Activated gamma-delta T cell treated with Interleukin-2 at 50 U/mL for 16 hours (primary cell): Measurements from ENCODE around the gene WDTC1.
A peak's percentile ranks its signal among the peaks of the same experiment; 100 is the strongest.

ENCODE experiments used
- DNase-seq: peaks from one replicate; pipeline ENCODE4 v3.0.0-alpha.2; 2020

The WDTC1 gene

GRCh38 chr1:27339213-27339612, 104.8 kb downstream of the WDTC1 start:
- no peak for DNase-seq

GRCh38 chr1:27341525-27342252, 107.3 kb downstream of the WDTC1 start, which contains the start of gene SYTL1:
Gene SYTL1 (plus strand): TSS chr1:27342022. CDS start chr1:27345335, 3,313 bp downstream.
- DNase-seq = peak; percentile 70

- DNase-seq = peak; percentile 34
Measured at GRCh38 chr1:27342391-27342777, 108.0 kb downstream of the WDTC1 start.

GRCh38 chr1:27342778-27343638, 108.6 kb downstream of the WDTC1 start:
- DNase-seq = peak; percentile 86

GRCh38 chr1:27343639-27344025, 109.2 kb downstream of the WDTC1 start:
- no peak for DNase-seq

- no peak for DNase-seq
Measured at GRCh38 chr1:27345272-27345671, 110.8 kb downstream of the WDTC1 start.

- DNase-seq = no peak
Measured at GRCh38 chr1:27346357-27346756, 111.9 kb downstream of the WDTC1 start.

- DNase-seq = no peak
Measured at GRCh38 chr1:27346991-27347624, 112.7 kb downstream of the WDTC1 start.

GRCh38 chr1:27348861-27349783, 114.7 kb downstream of the WDTC1 start:
- DNase-seq = peak; percentile 45

- no peak for DNase-seq
Measured at GRCh38 chr1:27349784-27350662, 115.6 kb downstream of the WDTC1 start.

GRCh38 chr1:27350663-27351540, 116.5 kb downstream of the WDTC1 start:
- no peak for DNase-seq

- no peak for DNase-seq
Measured at GRCh38 chr1:27351541-27352107, 117.2 kb downstream of the WDTC1 start.

- DNase-seq = no peak
Measured at GRCh38 chr1:27353166-27353565, 118.7 kb downstream of the WDTC1 start.

GRCh38 chr1:27353629-27354028, 119.2 kb downstream of the WDTC1 start:
- DNase-seq = no peak

- DNase-seq = no peak
Measured at GRCh38 chr1:27355683-27356082, 121.3 kb downstream of the WDTC1 start.

- DNase-seq = no peak
Measured at GRCh38 chr1:27356277-27356618, 121.8 kb downstream of the WDTC1 start.

- DNase-seq = no peak
Measured at GRCh38 chr1:27356619-27357280, 122.3 kb downstream of the WDTC1 start.

- DNase-seq = peak; percentile 80
Measured at GRCh38 chr1:27357281-27358037, 123.0 kb downstream of the WDTC1 start.
